ENCODE measurements around the gene PPM1J. TPM values are rescaled to one million over a fixed set of nuclear protein-coding genes. Genes with fewer than 3 reads are reported as not detected.
A peak's percentile ranks its signal among the peaks of the same experiment; 100 is the strongest.

The PPM1J gene
- total RNA-seq, 1 donor from 2014 or later: 1.8 TPM

- Histone ChIP-seq H3K9me3 (ENCODE audit: low read depth) (no peaks in the 10 kb centered on the region), H3K9ac (no peak overlapping the region), H3K4me3 (peak overlapping the region; percentile 29), H3K4me1 (no peaks in the 10 kb centered on the region), H3K27me3 (peaks cover 52% of the 10 kb centered on the region), H4K20me1 (ENCODE audit: low read depth) (no peaks in the 10 kb centered on the region), H2AFZ (replicated peaks) (peak overlapping the region; percentile 58), H3K4me2 (peak overlapping the region; percentile 62), H3F3A (ENCODE audit: low read depth) (no peaks in the 10 kb centered on the region), H3K36me3 (no peaks in the 10 kb centered on the region), H3K27ac (no peak overlapping the region), H3K79me2 (ENCODE audit: low read depth) (no peaks in the 10 kb centered on the region)
- peak; percentile 93 for TF ChIP-seq EZH2 (IDR thresholded peaks at IDR 0.05)
- TF ChIP-seq EZH2phosphoT487 (IDR thresholded peaks at IDR 0.05): no peak
- TF ChIP-seq CTCF (IDR thresholded peaks at IDR 0.05): peak; percentile 39
- H3K27me3 Mint-ChIP-seq (ENCODE audit: insufficient read depth, low read depth): peaks cover 25% of the 10 kb centered on the region
- no peak overlapping the region for H3K4me3 Mint-ChIP-seq
- no peaks in the 10 kb centered on the region for H3K4me1 Mint-ChIP-seq
- DNase-seq (ENCODE audit: low spot score): peak; percentile 68
- H3K9me3 Mint-ChIP-seq: peaks cover 14% of the 10 kb centered on the region
- H3K27ac Mint-ChIP-seq: no peak overlapping the region
- peaks cover 5% of the 10 kb centered on the region for H3K36me3 Mint-ChIP-seq
These were observed 29.0 kb upstream of the PPM1J start for GRCh38 chr1:112744009-112744578.

GRCh38 chr1:112743174-112744008, 28.3 kb upstream of the PPM1J start:
- Mint-ChIP-seq H3K36me3 (peaks cover 5% of the 10 kb centered on the region), H3K9me3 (peaks cover 14% of the 10 kb centered on the region), H3K4me3 (no peak overlapping the region), H3K27me3 (ENCODE audit: insufficient read depth, low read depth) (peaks cover 25% of the 10 kb centered on the region), H3K4me1 (no peaks in the 10 kb centered on the region), H3K27ac (no peak overlapping the region)
- Histone ChIP-seq H3K79me2 (ENCODE audit: low read depth) (no peaks in the 10 kb centered on the region), H2AFZ (replicated peaks) (peak overlapping the region; percentile 58), H3K4me2 (peak overlapping the region; percentile 62), H3F3A (ENCODE audit: low read depth) (no peaks in the 10 kb centered on the region), H3K9me3 (ENCODE audit: low read depth) (no peaks in the 10 kb centered on the region), H3K27ac (no peak overlapping the region), H3K36me3 (no peaks in the 10 kb centered on the region), H3K9ac (no peak overlapping the region), H4K20me1 (ENCODE audit: low read depth) (no peaks in the 10 kb centered on the region), H3K4me1 (no peaks in the 10 kb centered on the region), H3K27me3 (peaks cover 52% of the 10 kb centered on the region), H3K4me3 (peak overlapping the region; percentile 29)
- DNase-seq (ENCODE audit: low spot score): peak; percentile 41
- TF ChIP-seq CTCF (IDR thresholded peaks at IDR 0.05) (no peak), EZH2phosphoT487 (IDR thresholded peaks at IDR 0.05) (no peak), EZH2 (IDR thresholded peaks at IDR 0.05) (no peak)

GRCh38 chr1:112737573-112737972, 22.4 kb upstream of the PPM1J start:
- Histone ChIP-seq H3K4me2 (no peak overlapping the region), H3K4me1 (no peaks in the 10 kb centered on the region), H3K27me3 (peaks cover 13% of the 10 kb centered on the region), H4K20me1 (ENCODE audit: low read depth) (no peaks in the 10 kb centered on the region), H3K4me3 (no peak overlapping the region), H3K36me3 (no peaks in the 10 kb centered on the region), H3K79me2 (ENCODE audit: low read depth) (no peaks in the 10 kb centered on the region), H3K9me3 (ENCODE audit: low read depth) (no peaks in the 10 kb centered on the region), H2AFZ (replicated peaks) (no peak overlapping the region), H3F3A (ENCODE audit: low read depth) (no peaks in the 10 kb centered on the region), H3K27ac (no peak overlapping the region), H3K9ac (no peak overlapping the region)
- no peaks in the 10 kb centered on the region for H3K4me1 Mint-ChIP-seq
- TF ChIP-seq EZH2phosphoT487 (IDR thresholded peaks at IDR 0.05) (no peak), EZH2 (IDR thresholded peaks at IDR 0.05) (no peak), CTCF (IDR thresholded peaks at IDR 0.05) (no peak)
- H3K9me3 Mint-ChIP-seq: peaks cover 4% of the 10 kb centered on the region
- H3K27ac Mint-ChIP-seq: no peak overlapping the region
- H3K36me3 Mint-ChIP-seq: no peaks in the 10 kb centered on the region
- peaks cover 10% of the 10 kb centered on the region for H3K27me3 Mint-ChIP-seq (ENCODE audit: insufficient read depth, low read depth)
- no peak overlapping the region for H3K4me3 Mint-ChIP-seq
- DNase-seq (ENCODE audit: low spot score): no peak
